Stimulated activated CD8-positive, alpha-beta memory T cell treated with anti-CD3 and anti-CD28 coated beads, Interleukin-15, amount 100 ng/mL, for 4 hours (primary cell): ENCODE data around the gene UBL5.
A peak's percentile ranks its signal among the peaks of the same experiment; 100 is the strongest.
"Not testable (repeated sequence)": the region's sequence is repeated elsewhere in the genome, so short reads cannot be mapped to it uniquely, and the experiment has no call there.

Source experiments
- DNase-seq, 2 donors: peaks; one replicate each; pipeline ENCODE4 v3.0.0-alpha.2; 2020; ENCODE audit warnings: low read depth in 2 of 2

The UBL5 gene

DNA sequence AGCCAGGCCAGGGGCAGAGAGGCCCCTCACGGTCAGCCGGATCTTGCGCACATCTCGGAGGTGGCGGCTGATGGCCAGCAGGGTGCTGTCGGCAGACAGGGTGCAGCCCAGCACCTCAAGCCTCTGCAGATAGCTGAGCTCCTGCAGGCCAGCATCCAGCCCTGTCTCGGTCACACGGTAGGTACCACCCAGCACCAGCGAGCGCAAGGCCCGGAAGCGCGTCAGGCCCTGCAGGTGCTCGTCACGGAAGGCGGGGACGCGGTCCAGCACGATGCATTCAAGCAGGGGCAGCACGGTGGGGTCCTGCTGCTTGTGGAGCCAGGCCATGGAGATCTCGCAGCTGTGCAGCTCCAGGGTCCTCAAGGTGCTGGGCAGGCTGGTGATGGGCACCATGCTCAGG, 16.6 kb upstream of the UBL5 start:
- DNase-seq: no peak

DNA sequence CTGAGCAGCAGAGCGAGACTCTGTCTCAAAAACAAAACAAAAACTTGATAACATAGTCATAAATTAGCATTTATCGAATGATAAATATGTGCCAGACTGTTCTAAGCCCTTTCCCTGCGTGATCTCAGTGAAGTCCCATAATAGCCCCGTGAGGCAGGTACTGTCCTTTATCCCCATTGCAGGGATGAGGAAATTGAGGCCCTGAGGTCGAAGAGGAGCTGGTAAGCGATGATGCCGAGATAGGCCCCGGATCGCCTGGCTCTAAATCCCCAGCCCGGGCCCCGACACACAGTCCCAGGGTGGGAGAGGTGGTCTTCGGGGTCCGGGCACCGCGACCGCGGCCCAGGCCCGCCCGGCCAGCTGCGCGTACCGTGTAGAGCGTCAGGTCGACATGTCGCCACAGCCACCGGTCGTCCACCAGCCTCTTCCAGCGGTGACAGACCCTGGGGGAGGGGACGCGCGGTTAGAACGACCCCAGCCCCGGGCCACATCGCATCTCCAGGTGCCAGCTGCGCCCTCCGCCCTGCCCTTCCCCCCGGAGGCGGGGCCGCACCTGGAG, 9.5 kb upstream of the UBL5 start:
- DNase-seq: no peak

DNA sequence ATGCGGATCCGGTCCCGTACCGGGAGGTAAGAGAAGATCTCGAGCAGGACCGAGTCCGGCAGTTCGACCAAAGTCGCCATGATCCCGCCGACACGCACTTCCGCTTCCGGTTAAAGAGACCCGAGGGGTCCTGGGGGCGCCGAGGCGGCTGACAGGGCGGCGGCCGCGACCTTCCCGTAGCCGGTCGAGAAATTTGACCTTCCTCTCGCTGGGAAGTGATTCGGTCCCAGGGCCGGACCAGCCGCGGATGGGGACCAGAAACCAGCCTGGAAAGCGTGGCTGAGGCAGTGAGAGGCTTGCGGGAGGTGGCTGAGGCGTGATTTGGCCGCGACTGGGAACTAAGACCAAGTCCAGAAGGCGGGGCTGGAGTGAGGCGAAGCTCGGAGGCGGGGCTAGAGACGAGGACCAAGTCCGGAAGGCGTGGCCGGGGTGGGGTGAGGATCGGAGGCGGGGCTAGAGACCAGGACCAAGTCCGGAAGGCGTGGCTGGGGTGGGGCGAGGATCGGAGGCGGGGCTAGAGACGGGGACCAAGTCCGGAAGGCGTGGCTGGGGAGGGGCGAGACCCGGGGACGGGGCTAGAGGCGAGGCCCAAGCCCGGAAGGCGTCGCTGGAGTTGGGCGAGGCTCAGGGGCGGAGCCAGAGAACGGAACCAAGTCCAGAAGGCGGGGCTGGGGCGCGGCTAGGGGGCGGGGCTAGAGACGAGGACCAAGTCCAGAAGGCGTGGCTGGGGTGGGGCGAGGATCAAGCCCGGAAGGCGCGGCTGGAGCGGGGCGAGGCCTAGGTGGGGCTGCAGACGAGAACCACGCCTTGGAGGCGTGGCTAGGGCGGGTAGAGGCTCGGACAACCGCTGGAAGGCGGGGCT, 8.8 kb upstream of the UBL5 start, which contains the start of gene FBXL12:
Gene FBXL12 (minus strand): TSS at position 346 of the 862 bp plus-strand sequence. CDS start 266 bp downstream, at position 80.
- DNase-seq: peak; percentile 100

DNA sequence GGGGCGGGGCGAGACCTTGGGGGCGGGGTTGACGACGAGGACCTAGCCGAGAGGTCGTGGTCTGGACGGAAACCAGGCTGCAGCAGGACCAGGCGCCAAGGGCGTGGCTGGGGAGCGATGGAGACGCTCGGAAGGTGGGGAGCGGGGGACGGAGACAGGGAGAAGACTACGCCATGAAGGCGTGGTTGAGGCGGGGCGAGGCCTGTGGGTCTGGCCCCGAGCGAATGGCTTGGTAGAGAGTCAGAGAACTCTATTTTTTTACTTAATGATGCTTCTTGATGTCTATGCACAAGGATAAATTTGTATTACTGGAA, 8.2 kb upstream of the UBL5 start:
- no peak for DNase-seq

DNA sequence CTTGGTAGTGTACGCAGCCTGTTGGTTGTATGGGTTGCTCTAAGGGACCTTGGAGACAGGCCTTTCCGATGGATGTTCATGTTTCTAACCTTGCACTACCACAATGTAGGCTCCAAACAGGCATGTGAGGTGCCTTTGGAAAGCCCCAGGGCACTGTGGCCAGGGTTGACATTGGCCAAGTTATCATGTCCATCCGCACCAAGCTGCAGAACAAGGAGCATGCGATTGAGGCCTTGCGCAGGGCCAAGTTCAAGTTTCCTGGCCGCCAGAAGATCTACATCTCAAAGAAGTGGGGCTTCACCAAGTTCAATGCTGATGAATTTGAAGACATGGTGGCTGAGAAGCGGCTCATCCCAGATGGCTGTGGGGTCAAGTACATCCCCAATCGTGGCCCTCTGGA, 7.7 kb upstream of the UBL5 start:
- DNase-seq: not testable (repeated sequence)

DNA sequence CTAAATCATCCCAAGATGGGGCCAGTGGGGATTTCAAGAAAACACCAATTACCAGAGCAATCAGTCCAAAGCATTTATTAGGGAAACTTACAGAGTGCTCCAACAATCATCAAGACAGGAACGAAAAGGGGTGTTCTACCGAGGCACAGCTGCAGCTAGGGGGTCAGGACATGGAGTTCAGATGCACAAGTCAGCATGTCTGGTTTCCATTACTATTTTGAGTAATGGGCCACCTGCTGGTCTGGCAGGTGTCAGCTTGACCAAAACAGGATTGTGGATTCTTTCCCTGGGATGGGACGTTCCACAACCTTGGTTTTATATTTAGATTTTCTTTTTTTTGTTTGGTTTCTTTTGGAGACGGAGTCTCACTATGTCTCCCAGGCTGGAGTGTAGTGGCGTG, 3.9 kb upstream of the UBL5 start:
- no peak for DNase-seq

DNA sequence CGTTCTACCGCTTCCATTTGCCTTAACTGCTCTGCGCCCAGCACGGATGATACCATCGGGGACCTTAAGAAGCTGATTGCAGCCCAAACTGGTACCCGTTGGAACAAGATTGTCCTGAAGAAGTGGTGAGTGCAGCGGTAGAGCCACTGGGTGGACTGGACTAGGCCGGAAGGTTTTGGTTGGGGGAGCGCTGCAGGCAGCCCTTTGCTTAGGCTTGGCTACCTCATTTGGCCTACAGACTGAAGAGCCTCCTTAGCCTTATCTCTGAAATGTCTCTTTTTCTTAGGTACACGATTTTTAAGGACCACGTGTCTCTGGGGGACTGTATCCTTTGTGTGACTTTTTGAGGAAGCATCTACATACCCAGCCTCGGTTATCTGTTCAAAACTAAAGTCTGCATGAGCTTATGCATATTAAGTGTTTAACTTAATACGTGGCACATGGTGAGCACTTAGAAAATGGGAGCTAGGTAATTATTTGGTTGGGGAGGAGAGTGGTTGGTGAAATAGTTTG, 889 bp downstream of the UBL5 start:
- no peak for DNase-seq

DNA sequence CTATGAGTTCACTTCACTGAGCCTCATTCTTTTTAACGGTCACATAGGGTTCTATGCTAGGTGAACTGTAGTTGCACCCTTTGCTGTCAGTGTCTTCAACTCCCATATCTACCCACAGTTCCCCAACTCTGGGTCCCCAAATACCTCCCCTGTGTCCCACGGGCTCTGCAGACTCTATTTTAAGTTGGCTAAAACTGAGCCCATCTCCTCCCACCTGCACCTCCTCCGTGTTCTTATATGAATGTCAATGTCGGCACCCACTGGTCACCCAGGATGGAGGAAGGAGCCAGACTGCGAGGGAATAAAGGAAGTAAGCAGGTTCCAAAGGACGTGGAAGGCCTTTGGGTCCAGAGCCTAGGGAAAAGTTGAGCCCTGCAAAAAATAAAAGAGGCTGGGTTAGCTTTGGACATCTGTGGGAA, 6.6 kb downstream of the UBL5 start:
- DNase-seq: no peak

DNA sequence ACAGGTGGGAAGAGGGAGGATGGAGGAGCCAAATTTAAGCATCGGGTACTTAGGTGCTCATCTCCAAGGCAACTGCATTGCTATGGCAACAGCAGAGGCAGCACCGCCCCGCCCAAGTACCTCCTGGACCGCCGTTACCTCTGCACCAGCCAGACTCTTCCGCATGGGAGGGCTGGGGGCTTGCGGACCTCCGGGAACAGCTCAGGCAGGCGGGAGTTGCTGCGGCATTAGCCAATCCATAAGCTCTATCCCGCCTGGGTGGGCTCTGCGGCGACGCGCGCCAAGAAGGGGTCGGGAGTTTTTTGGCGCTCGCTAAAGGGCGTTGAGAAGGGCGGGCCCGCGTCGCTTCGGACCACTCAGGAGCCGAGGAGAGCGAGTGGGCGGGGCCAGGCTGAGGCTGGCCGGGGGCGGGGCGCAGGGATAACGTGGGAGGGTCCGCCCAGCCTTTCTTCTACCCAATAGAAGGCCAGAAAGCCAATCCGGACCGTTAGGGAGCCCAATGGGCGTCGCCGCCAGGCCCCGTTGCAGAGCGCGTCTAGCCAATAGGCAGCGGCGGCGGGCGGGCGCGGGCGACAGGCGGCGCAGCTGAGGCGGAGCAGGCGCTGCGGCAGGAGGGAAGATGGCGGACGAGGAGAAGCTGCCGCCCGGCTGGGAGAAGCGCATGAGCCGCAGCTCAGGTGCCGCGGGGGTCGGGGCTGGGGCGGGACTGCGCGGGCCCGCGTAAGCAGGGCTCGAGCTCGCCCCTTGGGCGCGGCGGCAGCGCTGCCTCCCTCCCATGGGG, 7.2 kb downstream of the UBL5 start, which contains the start of gene PIN1:
Gene PIN1 (plus strand): TSS at position 593 of the 781 bp plus-strand sequence. CDS start 27 bp downstream, at position 620.
- DNase-seq: peak; percentile 98 to 99

DNA sequence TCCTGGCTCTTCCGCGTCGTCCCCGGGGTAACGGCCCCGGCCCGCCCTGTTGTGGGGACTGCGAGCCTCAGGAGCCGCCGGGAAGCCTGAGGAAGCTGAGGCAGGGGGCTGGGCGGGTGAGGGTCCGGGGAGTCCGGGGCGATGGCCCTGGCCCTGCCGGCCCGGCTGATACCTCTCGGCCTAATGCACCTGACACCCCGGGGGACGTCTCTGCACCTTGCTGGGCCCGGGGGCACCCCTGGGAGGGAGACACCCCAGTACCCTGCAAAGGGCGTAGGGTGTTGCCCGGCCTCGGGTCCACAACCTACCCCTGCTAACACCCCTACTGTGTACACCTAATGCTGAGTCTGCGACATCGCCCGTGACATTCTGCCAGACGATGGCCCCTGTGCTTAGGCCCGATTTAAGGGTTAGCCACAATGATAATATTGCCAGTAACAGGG, 7.8 kb downstream of the UBL5 start:
- DNase-seq: no peak

DNA sequence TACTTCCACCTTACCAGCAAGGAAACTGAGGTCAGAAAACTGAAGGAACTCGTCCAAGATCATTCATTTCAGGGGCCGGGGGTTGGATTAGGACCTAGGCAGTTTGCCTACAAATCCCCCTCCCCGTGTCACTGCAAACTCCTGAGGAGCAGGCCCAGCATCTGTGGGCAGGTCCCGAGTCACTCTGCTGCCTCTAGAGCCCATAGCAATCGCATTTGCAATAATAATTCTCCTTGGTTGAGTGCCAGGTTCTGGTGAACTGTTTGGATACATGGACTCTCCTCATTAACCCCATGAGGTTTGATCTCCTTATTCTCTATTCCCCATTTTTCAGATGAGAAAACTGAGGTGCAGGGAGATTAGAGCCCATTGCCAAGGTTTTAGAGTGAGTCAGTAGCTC, 8.3 kb downstream of the UBL5 start:
- DNase-seq: no peak

DNA sequence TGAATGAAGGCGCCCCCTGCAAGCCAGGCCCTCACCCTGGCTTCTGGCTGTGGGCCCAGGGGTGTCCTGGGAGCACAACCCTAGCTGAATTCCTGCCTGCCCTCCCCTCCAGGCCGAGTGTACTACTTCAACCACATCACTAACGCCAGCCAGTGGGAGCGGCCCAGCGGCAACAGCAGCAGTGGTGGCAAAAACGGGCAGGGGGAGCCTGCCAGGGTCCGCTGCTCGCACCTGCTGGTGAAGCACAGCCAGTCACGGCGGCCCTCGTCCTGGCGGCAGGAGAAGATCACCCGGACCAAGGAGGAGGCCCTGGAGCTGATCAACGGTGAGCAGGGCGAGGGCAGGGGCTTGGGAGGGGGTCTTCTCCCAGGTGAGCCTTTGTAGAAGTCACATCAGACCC, 10.6 kb downstream of the UBL5 start:
- DNase-seq: no peak

DNA sequence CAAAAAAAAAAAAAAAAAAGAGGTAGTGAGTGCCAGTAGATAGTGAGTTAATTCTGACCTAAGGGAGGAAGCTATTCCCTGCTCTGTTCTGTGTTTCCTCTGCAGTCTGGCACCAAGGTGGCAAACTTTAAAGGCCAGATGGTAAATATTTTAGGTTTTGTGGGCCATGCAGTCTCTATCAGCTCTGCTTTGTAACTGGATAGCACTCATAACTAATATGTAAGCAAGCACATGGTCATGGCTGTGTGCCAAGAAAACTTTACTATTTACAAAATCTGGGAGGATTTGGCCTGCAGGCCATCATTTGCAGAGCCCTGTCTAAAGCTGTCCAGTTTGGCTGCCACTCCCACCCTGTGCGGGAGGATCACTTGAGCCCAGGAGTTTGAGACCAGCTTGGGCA, 11.7 kb downstream of the UBL5 start:
- DNase-seq: no peak

DNA sequence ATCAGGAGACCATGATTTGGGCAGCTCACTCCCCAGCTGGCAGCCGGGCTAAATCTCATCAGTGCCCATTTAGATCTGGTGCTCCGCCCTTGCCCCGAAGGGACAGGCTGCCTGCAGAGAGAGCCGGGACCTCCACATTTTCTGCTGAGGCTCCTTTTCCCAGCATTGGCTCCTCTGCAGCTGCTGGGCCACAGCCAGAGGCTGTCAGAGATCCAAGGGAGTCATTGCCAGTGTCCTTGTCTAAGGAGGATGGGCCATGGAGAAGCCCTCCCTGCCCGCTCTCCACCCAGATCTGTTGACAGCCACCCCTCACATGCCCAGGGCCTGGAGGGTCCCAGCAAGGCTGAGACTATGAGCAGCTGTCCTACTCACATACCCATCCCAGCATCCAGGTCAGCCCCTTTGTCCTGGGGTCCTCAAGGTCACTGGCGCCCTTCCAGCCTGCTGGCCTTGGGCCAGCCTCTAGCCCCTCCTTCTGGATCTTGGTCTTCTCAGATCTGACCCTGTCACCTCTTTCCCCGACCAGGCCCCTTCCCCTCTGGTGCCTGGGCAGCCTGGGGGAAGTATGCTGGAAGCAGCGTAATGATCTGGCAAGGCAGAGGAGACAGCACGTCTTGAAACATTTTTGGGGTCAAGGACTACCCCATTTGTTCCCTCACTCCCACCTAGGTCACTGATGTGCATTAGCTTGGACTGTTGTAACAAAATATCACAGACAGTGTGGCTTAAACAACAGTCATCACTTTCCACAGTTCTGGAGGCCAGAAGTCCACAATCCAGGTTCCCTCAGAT, 15.3 kb downstream of the UBL5 start:
- no peak for DNase-seq

DNA sequence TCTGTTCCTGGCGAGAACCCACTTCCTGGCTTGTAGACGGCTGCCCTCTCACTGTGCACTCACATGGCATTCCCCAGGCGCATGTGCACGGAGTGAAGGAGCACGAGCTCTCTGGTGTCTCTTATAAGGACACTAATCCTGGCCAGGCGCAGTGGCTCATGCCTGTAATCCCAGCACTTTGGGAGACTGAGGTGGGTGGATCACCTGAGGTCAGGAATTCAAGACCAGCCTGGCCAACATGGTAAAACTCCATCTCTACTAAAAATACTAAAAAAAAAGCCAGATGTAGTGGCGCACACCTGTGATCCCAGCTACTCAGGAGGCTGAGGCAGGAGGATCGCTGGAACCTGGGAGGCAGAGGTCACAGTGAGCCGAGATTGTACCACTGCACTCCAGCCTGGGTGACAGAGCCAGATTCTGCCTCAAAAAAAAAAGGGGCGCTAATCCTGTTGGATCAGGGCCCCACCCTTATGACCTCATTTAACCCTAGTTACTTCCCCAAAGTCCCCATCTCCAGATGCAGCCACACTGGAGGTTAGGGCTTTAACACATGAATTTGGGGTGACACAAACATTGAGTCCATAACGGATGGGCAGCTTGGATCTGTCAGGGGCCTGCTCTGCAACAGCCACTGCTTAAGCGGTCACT, 16.0 kb downstream of the UBL5 start:
- DNase-seq: not testable (repeated sequence)

DNA sequence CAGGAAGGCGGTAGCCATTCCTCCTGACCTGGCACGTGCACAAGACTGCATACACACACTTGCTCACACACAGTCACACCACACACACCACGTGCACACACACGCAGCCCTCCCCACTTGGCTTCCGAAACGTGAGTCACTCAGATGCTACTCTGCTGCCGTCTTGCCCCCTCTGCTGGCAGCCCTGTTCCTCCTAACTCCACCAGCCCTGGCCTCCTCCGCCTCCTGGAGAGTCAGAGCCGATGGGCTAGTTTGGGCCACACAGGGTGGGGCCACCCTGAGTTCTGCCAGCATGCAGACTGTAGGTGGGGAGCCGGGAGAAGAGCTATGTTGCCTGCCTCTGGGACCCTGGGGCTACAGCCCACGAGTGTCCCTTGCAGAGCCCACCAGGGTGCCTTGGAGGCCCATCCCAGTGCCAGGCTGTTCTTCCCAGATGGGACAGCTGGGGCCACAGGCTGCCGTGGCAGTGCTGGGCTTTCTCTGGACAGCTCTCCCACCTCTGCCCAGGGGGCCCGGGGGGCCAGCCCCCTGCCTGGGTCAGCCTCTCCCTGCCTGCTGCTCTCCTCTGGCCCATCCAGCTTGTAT, 19.5 kb downstream of the UBL5 start:
- DNase-seq: peak in 1 of 2 donors; percentile 24

DNA sequence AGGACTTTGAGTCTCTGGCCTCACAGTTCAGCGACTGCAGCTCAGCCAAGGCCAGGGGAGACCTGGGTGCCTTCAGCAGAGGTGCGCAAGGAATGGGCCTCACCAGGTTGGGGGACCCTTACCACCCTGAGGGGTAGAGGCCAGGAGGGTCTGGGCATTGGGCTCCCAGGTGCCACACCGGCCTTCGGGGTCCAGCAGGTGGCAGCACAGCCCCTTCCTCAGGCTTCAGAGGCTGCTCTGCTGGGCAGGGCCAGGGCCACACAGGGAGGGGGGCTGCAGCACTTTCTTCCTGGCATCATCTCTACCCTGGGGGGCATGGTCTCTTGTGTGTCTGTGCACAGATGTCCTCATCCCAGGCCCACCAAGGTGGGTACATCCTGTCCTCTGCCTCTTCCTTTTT, 20.3 kb downstream of the UBL5 start:
- DNase-seq: no peak

DNA sequence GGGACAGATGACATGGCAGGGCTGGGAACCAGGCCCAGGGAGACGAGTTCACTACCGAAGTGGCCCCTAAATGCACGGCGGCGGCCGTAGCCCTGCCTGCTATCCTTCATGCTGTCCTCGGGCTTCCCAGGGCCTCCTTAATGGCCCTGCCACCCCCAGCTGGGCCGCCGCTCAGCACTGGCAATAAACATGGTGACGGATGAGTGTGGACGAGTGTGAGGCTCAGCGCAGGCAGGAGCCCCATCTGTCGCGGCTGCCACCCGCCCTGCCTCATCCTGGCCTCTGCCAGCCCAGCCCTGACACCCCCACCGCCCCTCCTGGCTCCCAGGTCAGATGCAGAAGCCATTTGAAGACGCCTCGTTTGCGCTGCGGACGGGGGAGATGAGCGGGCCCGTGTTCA, 21.0 kb downstream of the UBL5 start:
- no peak for DNase-seq

DNA sequence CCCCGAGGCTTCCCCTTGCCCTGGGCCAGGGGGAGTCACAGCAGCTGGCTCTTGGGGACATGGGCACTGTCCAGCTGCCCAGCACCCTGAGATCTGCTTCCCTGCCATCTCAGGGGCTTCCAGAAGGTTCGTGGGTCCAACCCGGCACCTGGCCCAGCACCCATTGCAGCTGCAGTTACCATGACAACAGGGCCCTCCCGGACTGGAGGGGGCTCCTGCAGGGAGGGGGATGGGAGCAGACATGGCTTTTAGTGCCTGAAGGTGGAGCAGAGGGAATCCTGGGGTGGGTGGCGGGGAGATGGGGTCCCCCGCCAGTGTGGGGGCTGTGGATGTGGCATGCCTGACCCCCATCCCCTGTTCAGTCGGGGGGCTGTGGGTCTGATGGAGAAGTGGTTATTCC, 22.1 kb downstream of the UBL5 start:
- no peak for DNase-seq

DNA sequence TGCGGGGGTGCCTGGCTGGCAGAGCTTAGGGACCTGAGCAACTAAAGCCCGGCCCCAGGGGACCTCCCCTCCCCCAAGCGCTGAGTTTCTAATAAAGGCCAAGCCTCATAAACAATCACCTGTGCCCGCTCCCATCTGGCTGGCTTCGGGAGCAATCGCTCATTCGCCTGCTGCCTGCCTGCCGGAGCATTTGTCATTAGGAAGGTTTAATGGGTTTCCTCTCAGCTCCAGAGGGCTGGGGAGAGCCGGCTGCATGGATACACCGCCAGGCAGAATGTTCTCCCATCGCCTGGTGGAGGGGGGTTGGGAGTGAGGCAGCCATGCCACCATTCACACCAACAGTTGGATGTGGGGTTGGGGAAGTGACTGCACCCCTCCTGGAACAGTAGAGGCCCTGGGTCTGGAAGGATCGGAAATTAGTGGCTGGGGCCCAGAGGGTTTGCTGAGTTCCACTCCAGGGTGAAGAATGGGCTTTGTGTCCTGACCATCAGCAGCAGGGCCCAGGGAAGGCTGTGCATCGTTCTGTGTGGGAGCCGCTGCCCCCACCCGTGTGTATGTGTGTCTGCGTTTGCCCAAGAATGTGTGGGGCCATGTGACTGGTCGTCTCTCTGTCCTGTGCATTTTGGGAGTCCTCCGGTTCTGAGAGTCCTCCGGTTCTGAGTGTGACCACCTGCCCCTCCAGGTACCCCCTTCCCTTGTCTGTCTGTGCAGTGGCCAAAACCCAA, 22.7 kb downstream of the UBL5 start:
- DNase-seq: no peak
